Inferior parietal cortex (tissue), 1 donor: ENCODE results near the gene ARIH2.
A peak's percentile ranks its signal among the peaks of the same experiment; 100 is the strongest.

Source experiments
- DNase-seq: peaks from one replicate; pipeline ENCODE4 v3.0.0-alpha.2; 2016; ENCODE audit errors: extremely low spot score

Gene ARIH2

GRCh38 chr3:48929358-48930035, 10.9 kb downstream of the ARIH2 start:
- no peak for DNase-seq

GRCh38 chr3:48930590-48930989, 11.9 kb downstream of the ARIH2 start:
- DNase-seq, result no peak

GRCh38 chr3:48931944-48932580, 13.4 kb downstream of the ARIH2 start:
- DNase-seq, result no peak

- DNase-seq, result no peak
These were observed 15.8 kb downstream of the ARIH2 start for GRCh38 chr3:48934333-48934991.

- no peak for DNase-seq
These were observed 16.9 kb downstream of the ARIH2 start for GRCh38 chr3:48935530-48935929.

- no peak for DNase-seq
These were observed 19.5 kb downstream of the ARIH2 start for GRCh38 chr3:48938156-48938555.

GRCh38 chr3:48938689-48939088, 20.0 kb downstream of the ARIH2 start:
- no peak for DNase-seq

- no peak for DNase-seq
These were observed 26.8 kb downstream of the ARIH2 start for GRCh38 chr3:48945432-48945831.

GRCh38 chr3:48945891-48946549, 27.4 kb downstream of the ARIH2 start:
- DNase-seq, result no peak

- no peak for DNase-seq
These were observed 30.7 kb downstream of the ARIH2 start for GRCh38 chr3:48949376-48949717.

GRCh38 chr3:48950051-48950450, 31.4 kb downstream of the ARIH2 start:
- DNase-seq, result peak; percentile 53

- DNase-seq, result no peak
These were observed 33.1 kb downstream of the ARIH2 start for GRCh38 chr3:48951764-48952163.

- no peak for DNase-seq
These were observed 34.0 kb downstream of the ARIH2 start for GRCh38 chr3:48952510-48953118.

- DNase-seq, result no peak
These were observed 38.5 kb downstream of the ARIH2 start for GRCh38 chr3:48957006-48957705.

GRCh38 chr3:48960841-48961413, 42.3 kb downstream of the ARIH2 start:
- DNase-seq, result no peak

GRCh38 chr3:48962340-48962739, 43.7 kb downstream of the ARIH2 start:
- DNase-seq, result no peak

- DNase-seq, result peak; percentile 19
These were observed 44.3 kb downstream of the ARIH2 start for GRCh38 chr3:48962939-48963338.

GRCh38 chr3:48963591-48963990, 44.9 kb downstream of the ARIH2 start:
- DNase-seq, result no peak

GRCh38 chr3:48966367-48966766, 47.7 kb downstream of the ARIH2 start:
- no peak for DNase-seq

GRCh38 chr3:48966876-48967361, 48.3 kb downstream of the ARIH2 start:
- DNase-seq, result peak; percentile 13

GRCh38 chr3:48970586-48970985, 51.9 kb downstream of the ARIH2 start:
- DNase-seq, result no peak
